CD4-positive, alpha-beta T cell treated with Interleukin-1 beta for 1 hour (primary cell): ENCODE measurements around the gene DDX52.
"Not testable (repeated sequence)": the region's sequence is repeated elsewhere in the genome, so short reads cannot be mapped to it uniquely, and the experiment has no call there.

Experiments
- DNase-seq, 2 donors: peaks; one replicate each; pipeline ENCODE4 v3.0.0-alpha.2; 2020 to 2022

Gene DDX52, protein sequence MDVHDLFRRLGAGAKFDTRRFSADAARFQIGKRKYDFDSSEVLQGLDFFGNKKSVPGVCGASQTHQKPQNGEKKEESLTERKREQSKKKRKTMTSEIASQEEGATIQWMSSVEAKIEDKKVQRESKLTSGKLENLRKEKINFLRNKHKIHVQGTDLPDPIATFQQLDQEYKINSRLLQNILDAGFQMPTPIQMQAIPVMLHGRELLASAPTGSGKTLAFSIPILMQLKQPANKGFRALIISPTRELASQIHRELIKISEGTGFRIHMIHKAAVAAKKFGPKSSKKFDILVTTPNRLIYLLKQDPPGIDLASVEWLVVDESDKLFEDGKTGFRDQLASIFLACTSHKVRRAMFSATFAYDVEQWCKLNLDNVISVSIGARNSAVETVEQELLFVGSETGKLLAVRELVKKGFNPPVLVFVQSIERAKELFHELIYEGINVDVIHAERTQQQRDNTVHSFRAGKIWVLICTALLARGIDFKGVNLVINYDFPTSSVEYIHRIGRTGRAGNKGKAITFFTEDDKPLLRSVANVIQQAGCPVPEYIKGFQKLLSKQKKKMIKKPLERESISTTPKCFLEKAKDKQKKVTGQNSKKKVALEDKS

GRCh38 chr17:37643118-37643766 lies at the start of gene DDX52:
TSS of gene DDX52 (minus strand) at chr17:37643446. CDS start at chr17:37643420, 26 bp downstream.
- DNase-seq, result peak; percentile 92 to 93

GRCh38 chr17:37691807-37692206 lies 48.6 kb upstream of the DDX52 start:
- no peak for DNase-seq

DNA sequence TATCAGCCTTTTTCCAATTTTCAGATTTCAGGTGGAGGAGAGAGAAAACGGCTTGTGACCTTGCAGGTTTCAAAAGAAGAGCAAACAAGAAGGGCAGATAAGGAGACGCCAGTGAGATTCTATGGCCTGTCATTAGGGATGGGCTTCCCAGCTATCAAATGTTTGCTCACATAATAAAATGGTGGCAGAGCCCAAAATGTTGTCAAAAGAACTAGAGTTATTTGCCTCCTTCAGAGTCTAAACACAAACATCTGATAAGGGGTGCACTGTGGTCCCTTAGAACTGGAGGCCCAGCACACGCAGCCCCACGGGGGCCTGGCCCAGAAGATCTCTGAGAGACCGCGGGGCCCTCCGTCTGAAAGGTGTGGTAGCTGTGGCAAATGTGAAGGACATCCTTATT lies 46.1 kb upstream of the DDX52 start:
- no peak for DNase-seq

DNA sequence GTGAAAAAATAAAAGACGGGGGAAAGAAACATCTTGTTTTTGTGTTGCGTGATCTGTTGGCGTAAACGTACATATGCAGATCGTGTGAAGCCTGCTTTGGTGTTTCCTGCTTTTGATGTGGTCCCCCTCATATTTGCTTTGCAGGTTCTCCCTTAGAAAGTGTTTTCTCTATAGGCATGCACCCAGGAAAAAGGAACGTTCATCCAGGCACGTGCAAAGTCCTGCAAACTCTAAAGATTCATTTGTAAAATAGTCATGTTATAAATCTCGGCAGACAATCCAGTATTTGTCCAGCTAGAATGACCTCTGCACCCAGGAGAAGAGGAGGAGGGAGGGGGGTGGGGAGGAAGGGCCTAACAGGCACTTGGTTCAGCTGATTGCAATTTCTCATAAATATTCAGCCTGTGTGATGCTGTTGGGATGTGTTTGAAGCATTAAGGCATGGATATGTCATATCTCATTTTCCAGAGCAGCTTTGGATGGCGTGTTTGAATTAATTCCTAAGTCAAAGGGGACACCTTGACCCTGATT lies 40.3 kb upstream of the DDX52 start:
- no peak for DNase-seq

- no peak for DNase-seq
Observed at GRCh38 chr17:37682007-37682406, 38.8 kb upstream of the DDX52 start.

GRCh38 chr17:37679995-37680394 lies 36.7 kb upstream of the DDX52 start:
- DNase-seq, result not testable (repeated sequence)

- no peak for DNase-seq
Observed at GRCh38 chr17:37678036-37678435, 34.8 kb upstream of the DDX52 start.

DNA sequence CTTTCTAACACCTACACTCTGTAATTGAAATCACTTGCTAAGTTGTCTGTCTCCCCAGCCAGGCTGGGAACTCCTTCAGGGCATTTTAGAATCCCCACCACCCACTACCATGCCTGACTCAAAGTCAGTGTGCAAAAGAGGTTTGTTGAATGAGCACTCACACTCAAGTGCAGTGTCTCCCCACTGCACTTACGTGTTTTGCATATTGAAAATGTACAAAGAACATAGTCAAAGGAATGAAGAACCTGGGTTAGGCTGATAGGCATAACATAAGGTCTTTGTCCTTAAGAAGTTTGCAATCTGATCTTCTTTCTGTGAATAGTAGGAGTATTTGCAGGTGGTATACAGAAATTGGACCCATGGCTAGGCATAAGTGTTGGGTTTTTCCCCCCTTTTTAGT lies 33.8 kb upstream of the DDX52 start:
- no peak for DNase-seq

DNA sequence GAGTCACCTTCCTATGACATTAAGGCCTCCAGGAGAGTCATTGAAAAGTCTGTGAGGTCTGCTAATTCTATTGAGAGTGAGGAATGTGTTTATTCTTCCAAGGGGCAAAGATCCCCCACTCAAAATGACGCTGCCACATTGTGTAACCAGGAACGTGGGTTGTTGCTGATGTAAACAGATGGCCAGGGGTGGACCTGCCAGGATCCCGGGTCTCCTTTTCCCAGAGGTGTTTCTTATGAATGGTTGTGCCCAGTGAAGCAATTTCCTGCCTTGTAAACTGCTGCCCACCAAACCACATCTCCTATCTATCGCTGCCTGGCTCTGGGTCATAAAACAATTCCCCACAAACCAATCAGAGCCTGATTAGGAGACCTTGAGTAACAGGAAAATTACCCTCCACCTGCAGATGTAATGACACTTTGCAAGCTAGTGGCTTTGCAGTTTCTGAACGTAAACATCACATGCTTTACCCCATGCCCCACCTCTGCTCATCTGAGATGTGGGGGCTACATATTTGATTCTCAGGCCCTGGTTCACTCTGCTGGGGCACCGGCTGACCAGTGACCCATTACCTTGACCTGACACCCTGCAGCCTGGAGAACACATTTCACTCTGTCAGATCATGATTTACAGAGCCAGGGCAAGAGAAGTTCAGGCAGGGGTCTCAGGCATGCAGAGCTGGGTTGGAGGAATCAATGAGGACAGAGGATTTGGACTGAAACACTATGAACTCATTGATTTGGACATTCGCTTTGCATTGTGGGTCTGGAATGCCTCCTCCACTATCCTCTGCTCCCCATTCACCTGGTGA lies 33.1 kb upstream of the DDX52 start:
- no peak for DNase-seq

GRCh38 chr17:37674511-37674910 lies 31.3 kb upstream of the DDX52 start:
- no peak for DNase-seq

DNA sequence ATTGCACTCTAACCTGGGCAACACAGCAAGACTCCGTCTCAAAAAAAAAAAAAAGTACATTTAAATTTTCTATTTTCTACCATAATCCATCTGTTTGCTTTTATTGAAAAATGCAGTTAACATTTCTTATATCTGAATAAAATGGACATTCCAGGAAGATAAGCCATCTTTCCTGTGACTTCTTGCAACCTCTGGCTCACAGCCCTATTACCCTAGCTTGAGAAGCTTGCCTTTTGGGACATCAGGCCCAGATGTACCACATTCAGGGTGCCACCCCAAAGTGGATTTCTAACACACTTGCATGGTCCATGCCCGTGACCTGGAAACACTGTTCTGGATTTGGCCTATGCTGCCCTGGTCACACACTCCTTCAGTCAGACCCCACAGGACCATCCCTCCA lies 30.1 kb upstream of the DDX52 start:
- DNase-seq, result no peak

DNA sequence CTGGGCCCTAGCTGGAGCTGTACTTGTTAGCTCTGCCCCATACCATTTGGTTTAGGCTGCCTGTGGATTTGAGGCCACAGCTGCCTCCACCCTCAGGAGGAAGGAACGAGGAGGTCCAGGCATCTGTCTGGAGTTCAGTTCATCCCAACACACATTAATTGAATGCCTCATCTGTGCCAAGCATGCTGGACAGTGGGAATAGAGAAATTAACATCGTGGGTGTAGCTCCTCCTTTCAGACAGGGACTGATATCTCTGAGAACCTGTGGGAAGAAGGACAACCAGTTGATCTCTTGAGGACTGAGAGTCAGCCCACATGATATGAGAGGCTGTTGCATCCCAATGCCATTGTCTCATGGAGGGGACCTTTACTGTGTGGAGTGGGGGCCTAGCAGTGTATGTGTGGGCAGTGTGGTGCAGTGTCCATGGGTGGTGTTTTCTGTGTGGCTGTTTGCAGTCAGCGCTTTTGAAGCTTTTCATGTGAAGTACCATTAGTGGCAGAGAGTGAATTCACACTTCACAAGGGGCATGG lies 29.4 kb upstream of the DDX52 start:
- DNase-seq, result no peak

DNA sequence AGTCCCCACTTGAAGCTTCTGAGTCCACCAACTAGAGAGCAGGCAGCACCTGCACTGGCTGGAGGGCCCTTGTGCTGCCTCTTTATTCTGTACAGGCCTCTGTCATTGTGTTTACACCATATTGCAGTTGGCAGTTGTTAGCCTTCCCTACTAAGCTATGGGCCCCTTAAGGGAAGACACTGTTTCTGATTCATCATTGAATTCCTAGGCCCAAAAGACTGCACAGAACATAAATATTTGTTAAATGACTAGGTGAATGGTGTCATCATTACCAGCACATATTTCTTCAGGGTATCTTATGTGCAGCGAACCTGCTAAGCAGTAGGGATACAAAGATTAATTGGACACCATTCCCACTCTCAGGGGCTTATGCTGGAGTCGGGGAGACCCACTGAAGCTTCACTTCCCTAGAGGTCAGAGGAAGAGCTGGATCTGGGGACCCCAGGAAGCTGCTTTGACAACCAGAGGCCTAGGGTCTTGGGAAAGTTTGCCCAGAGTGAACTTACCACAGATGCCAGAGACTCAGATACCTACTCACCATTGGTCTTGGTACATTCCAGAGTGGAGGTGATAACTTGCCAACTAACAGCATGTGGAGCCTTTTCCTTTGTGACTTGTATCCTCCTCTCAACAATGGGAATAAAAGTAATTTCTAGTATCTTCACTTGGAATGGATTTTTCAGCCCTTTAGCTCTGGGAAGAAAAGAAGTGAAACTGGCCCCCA lies 28.7 kb upstream of the DDX52 start:
- no peak for DNase-seq

GRCh38 chr17:37671028-37671823 lies 28.0 kb upstream of the DDX52 start:
- DNase-seq, result no peak

GRCh38 chr17:37667039-37667438 lies 23.8 kb upstream of the DDX52 start:
- DNase-seq, result no peak

- DNase-seq, result no peak
Observed at GRCh38 chr17:37664214-37664613, 21.0 kb upstream of the DDX52 start.

GRCh38 chr17:37662353-37662752 lies 19.1 kb upstream of the DDX52 start:
- no peak for DNase-seq

DNA sequence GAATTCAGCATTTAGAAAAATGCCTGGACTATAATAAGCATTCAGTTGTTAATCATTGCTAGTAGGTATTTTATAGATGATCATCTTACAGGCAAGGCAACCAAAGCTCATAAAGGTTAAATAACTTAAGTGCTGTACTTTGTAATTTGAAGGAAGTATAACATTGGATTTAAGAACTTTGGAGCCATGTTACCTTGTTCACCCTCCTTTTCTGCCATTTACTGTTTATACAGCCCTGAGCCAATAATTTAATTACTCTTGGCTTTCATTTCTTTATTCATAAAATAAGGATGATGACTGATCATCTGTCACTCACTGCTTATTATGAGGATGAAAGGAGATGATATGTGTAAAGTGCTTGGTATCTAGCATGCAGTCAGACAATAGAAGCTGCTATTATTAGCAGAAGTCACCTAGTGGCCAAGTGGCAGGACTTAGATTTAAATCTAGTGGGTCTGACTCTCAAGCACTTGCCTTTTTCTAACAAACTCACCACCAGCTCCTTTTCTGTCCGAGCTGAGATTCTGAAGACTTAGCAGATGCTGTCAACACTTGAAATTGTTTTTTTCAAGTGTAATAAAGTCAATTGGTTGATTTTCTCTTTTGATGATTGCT lies 18.3 kb upstream of the DDX52 start:
- no peak for DNase-seq

DNA sequence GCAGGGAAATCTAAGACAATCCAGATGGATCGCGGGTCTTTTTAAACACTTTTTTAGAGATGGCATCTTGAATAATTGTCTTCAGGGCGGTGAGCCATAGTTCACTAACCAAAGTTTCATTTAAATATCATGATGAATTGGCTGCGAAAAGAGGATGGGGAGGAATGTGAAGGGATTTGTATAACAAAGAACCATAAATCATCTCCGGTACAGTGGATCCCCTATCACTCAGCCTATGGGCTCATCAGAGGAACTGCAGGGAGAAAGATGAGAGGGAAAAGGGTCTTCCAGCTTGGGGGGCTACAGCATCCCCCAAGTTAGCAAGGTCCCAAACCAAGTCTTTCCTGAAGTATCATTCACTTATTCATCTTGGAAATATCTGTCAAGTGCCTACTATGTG lies 16.7 kb upstream of the DDX52 start:
- no peak for DNase-seq

DNA sequence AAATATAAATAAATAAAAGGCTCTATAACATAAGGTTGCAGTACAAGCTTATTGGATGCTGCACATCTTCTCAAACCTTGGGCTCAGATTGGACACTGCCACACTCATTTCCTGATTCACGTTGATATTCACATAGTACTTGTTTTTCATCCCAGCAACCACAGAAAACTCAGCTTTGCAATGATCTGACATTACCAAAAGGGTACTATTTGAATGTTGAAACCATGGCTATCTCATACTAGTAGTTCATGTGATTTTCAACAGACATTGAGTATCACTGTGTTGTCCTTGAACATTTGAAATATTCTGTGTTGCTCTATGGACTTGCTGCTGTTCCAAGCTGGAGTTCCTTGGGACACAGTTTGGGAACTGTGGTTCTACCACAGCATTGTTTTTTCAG lies 14.0 kb upstream of the DDX52 start:
- no peak for DNase-seq

DNA sequence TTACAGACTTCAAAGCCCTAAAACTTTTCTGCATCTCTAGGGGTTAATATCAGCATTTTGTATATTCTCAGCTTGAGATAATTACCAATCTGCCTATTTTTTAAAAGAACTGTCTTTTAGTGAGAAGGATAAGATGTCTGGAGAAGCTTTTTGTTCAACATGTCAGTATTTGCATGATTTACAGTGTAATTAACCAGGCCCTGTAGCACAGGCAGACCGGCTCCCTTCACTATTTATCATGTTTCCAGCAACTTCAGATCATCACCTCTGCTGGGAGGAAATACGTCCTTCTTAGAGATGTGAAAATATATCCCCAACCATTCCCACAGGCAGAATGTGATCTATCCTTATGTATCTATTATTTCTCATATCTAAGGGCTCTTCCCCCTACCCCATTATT lies 8.6 kb upstream of the DDX52 start:
- DNase-seq, result no peak
